C4-2B (cell line): ENCODE data around the gene NSUN4.

ENCODE experiments used
- ZFX ChIP-seq: fragments of 450-650 bp; IDR thresholded peaks from 2 replicates; pipeline ENCODE4 v1.6.1; 2017
- TF ChIP-seq, protein P1 (sequence below): fragments of 450-650 bp; conservative IDR thresholded peaks from 2 replicates; pipeline ENCODE4 v1.5.1; 2017; ENCODE audit warnings: mild to moderate bottlenecking

DNA sequence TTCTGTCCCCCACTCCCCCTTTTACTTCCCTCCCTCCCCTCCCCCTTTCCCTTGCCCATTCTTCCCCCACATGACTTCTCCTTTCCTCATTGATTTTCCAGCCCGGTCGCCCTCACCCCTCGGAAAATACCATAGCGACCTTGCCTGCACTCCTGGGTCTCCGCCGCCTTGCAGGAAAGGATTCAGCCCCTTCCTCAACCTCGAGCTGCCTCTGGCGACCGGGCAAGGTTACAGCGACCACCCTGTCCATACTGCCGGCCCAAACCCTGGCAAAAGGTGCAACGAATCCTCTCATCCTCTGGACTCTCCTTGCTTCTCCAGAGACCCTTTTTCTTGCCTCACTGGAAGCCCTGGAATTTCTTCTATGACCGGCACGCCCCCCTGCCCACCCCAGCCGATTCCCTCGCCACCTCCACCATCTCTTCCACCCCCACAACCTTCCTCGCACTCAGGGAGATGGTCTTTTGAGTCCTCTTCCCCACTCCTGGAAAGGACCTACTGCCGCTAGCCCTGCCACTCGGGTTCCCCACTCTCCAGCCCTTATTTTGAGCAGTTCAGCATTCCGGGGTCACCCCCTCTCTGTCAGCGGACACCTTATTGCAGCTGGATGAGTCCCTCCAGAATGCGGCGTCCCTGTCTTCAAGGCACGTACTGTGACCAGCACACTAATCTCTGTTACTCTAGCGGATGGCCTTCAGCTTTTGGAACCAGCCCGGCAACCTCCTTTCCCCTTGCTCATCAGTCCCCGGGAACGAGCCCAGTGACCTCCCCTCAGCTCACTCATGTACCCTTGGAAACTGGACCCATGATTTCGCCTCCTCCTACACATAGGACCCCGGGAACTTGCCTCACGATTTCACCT, 846 bp downstream of the NSUN4 start:
- TF ChIP-seq, protein P1, sequence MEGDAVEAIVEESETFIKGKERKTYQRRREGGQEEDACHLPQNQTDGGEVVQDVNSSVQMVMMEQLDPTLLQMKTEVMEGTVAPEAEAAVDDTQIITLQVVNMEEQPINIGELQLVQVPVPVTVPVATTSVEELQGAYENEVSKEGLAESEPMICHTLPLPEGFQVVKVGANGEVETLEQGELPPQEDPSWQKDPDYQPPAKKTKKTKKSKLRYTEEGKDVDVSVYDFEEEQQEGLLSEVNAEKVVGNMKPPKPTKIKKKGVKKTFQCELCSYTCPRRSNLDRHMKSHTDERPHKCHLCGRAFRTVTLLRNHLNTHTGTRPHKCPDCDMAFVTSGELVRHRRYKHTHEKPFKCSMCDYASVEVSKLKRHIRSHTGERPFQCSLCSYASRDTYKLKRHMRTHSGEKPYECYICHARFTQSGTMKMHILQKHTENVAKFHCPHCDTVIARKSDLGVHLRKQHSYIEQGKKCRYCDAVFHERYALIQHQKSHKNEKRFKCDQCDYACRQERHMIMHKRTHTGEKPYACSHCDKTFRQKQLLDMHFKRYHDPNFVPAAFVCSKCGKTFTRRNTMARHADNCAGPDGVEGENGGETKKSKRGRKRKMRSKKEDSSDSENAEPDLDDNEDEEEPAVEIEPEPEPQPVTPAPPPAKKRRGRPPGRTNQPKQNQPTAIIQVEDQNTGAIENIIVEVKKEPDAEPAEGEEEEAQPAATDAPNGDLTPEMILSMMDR: no peak
- TF ChIP-seq ZFX: no peak
